Uterus (tissue), 2 donors: ENCODE data around the gene ZNF157.

Experiments
- CTCF ChIP-seq, 4 experiments: fragments of 200-600 bp in 2 of 4; fragments of 450-650 bp in 2 of 4; sonication (generic) in 2 of 4; IDR thresholded peaks; one replicate each; pipeline ENCODE4 v1.5.1; 2016 to 2019; ENCODE audit warnings: antibody characterized with exemption in 4 of 4, mild to moderate bottlenecking in 2 of 4, moderate library complexity in 1 of 4
- POLR2A ChIP-seq, 2 donors: fragments of 450-650 bp; IDR thresholded peaks; one replicate each; pipeline ENCODE4 v1.6.1; 2016; ENCODE audit warnings: antibody characterized with exemption in 2 of 2, mild to moderate bottlenecking in 1 of 2, moderate library complexity in 1 of 2

- TF ChIP-seq CTCF (IDR thresholded peaks at IDR 0.05) (no peak), POLR2A (IDR thresholded peaks at IDR 0.05) (no peak)
These were observed 42.5 kb upstream of the ZNF157 start for GRCh38 chrX:47327902-47328301.
